HG03196 (cell line): ENCODE measurements around the gene TTC21B.
"Not testable (repeated sequence)": the region's sequence is repeated elsewhere in the genome, so short reads cannot be mapped to it uniquely, and the experiment has no call there.

Experiments
- ATAC-seq: cut with Tn5 transposase; IDR thresholded peaks from one replicate; pipeline ENCODE4 v1.9.1; 2021; ENCODE audit not compliant: unreplicated experiment

TTC21B gene

DNA sequence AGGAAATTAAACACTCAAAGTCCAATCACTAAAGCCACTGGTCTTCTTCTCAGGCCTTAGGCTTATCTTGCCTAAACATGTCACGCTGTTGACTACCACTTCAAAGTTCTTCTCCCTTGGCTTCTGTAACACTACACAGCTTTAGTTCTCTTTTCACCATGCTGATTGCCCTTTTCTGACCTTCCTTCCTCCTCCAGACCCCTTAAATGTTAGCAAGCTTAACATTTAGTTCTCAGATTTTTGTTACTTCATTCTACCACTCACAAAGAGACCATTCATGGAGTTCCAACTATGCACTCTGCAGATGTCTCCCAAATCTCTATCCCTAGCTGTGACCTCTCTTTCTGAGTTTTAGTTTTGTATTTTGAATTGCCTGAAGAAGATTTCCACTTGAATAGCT is 64.4 kb downstream of the TTC21B start:
- ATAC-seq, result no peak

- ATAC-seq, result no peak
Observed at GRCh38 chr2:165888171-165888570, 65.4 kb downstream of the TTC21B start.

DNA sequence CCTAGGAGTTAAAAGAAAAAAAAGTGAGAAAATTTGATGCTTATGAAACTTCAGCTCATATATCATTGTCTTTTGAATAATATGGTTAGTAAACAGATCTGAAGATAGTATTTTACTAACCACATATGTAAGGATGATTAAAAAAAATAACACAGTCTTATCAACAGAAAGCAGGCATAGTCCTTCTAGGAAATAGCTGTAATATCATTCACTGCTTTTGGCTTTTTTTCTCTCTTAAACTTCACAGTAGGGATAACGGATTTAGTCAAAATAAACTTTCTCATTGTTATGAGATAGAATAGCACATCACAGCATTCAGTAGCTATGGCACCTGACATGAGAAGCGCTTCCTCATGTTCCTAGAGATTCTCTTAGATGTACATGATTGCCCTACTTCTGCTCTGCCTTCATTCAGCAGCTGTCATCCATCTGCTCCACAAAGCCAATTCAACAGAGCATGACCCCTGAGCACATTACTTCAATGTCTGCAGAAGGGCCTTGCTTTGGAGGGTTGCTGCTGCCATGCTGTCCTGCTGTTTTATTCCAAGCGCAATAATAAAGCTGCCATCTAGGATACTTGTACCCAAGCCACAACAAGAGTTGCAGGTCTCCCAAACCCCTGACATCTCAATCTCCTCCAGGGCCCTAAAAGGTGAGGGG is 67.0 kb downstream of the TTC21B start:
- ATAC-seq, result no peak

DNA sequence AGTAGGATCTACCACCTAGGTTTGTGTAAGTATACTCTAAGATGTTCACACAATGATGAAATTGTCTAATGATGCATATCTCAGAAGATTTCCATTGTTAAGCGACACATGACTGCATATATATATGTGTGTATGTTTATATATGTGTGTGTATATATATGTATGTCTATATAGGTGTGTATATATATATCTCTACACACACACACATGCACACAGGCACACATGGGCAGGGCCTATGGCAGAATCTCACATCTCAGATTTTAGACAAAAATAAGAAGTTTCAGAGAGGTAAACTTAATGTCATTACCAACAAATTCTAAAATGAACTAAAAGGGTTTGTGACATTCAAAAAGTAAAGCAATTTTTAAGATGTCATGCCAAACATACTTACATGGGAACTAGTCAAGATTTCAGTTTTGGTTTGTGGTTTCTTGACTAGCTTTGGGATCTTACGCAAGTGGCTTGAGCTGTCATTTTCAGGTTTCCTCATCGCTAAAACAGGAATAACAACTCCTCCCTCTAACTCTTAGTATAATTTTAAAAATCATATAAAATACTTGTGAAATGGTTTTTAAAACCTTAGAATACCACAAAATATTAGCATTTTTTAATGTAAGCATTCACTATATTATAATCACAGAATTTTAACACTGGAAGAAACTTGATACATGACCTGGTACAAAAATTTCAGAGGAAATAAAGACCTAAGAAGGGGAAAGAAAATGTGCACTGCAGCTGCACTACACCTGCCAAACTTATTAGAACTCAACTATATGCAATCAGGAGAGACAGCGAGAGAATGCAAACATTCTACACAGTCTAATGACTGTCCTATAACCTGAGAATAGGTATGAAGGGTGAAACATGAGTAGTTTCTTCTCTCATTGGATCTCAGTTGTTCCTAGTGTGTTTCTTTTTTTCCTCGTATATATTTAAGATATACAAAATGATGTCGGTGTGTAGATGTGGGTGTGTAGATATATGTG is 75.7 kb downstream of the TTC21B start:
- peak; percentile 51 for ATAC-seq

GRCh38 chr2:165876712-165877111 is 76.9 kb downstream of the TTC21B start:
- ATAC-seq, result no peak

GRCh38 chr2:165876269-165876668 is 77.3 kb downstream of the TTC21B start:
- no peak for ATAC-seq

DNA sequence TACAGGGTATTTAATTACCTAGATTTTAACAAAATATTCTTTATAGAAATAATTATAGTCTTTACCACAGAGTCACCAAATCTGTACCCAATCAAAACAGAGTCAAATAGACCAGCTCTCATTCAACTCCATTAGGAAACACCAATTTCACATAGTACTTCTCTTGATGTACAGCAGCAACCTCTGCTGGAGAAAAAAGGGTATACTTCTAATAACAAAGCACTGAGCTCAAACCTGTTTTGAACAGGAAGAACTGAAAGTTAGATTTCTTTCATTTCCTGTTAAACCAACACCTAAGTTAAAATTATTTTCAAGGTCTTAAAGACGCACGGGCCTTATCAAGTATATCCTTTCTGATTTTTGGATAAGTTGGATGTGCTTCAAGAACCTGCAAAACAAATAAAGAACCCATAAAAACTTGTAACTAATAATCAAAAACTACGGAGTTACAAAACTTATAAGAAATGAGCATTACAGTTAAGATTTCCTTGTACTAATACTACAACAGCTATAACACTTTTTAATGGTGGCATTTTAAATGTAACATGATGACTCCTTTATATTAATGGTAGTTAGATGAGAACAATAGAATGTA is 79.0 kb downstream of the TTC21B start:
- peak; percentile 86 for ATAC-seq

DNA sequence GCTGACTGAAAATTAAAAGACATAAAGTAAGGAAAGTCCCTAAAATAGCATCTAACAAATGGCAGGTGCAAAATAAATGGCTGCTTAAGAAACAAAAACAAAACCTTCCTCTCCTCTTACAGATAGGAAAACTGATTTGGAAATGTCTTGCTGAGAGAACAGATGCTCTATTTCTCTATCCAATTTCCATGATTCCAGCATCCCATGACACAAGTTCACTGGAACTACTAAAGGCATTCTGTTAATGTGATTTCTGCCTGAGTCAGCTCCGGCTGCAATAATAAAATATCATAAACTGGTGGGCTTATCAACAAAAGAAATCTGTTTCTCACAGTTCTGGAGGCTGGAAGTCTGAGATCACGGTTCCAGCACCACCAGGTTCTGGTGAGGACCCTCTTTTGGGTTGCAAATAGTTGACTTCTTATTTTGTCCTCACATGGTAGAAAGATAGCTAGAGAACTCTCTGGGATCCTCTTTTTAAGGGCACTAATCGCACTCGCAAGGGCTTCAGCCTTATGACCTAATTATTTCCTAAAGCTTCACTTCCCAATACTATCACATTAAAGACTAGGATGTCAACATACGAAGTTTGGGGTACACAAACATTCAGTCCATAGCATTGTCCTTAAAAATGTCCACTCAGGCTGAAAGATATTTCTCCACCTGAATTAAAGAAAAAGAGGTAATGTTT is 81.3 kb downstream of the TTC21B start:
- ATAC-seq, result no peak

DNA sequence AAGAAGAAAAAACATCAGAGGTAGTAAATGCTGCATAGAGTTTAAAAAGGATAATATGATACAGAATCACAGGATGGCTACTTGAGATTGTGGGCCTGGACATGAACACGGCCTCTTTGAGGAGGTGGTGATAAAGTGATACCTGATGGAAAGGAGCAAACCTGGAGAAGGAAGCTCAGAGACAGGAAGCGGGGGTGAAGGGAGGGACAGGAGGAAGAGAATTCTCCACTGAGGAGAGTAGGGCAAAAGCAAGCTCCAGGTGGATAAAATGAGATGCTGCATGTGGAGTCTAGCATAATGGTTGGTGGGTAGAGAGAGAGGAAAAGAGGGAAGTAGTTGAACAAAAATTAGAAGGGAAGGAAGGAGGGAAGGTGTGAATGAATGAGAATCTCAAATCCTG is 82.6 kb downstream of the TTC21B start:
- no peak for ATAC-seq

- ATAC-seq, result no peak
Observed at GRCh38 chr2:165870346-165870745, 83.2 kb downstream of the TTC21B start.

DNA sequence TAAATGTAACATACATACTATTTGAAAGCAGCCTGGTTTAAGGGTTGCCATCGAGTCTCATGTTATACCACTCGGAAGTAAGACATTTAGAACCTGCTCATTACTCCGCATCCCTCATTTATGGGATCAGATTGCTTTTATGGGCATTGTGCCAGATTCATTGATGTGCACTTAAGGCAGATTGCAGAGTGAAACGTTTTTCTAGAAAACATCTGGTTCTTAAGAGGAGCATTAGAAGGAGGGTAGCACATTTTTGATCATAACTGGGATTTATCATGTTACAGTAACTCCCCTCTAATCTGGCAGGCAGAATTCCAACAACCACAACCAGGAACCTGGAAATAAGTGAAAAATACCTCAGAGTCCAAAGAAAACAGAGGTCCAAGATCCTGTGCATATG is 85.4 kb downstream of the TTC21B start:
- no peak for ATAC-seq

DNA sequence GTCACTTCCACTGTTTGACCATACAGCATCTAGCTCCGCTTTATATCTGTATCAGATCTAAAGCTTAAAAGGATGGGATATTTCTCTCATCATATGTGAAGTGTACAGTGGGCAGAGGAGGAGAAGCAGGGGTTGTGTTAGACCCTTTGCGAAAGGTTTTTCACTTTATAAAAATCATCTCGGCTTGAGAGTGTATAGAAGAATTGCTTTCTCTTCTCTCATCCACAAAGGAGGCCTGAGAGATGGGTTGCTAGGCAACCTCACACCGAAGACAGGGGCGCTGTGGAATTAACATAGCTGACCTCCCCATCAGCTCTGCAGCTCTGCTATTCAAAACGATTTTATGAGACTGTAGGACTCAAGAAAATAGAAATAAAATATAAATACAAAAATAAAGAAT is 89.3 kb downstream of the TTC21B start:
- ATAC-seq, result no peak

DNA sequence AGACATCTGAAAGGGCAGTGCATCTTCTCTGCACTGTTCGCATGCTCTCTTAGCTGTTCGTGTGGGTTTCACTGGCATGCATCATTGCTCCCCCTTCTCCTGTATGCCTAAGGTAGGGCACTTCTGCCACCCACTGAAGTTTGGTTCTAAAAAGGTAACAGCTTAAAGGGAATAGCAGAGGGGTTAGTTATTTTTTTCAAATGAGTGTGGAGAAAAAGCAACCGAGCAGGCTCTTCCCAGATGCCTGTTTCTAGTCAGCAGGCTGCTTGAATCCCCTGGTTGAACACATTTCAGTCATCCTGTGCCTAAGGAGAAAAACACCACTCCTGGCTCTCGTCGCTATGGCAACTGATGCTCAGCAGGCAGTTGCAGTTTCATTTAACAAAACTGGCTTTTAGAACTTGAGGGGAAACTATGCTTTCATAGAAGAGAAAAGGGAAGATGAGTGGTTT is 89.7 kb downstream of the TTC21B start:
- no peak for ATAC-seq

DNA sequence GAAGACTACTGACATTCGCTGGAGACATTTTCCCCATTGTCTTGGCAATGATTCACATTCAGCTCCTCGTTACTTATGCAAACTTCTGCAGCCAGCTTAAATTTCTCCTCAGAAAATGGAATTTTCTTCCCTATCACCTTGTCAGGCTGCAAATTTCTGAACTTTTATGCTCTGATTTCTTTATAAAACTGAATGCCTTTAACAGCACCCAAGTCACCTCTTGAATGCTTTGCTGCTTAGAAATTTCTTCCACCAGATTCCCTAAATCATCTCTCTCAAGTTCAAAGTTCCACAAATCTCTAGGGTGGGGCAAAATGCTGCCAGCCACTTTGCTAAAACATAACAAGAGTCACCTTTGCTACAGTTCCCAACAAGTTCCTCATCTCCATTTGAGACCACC is 92.5 kb downstream of the TTC21B start:
- not testable (repeated sequence) for ATAC-seq

DNA sequence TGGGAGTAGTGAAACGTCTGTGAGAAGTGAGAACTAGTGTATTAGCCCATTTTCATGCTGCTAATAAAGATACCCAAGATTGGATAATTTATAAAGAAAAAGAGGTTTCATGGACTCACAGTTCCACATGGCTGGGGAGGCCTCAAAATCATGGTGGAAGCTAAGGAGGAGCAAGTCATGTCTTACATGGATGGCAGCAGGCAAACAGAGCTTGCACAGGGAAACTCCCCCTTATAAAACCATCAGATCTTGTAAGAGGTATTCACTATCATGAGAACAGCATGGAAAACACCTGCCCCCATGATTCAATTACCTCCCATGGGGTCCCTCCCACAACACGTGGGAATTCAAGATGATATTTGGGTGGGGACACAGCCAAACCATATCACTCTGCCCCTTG is 93.9 kb downstream of the TTC21B start:
- ATAC-seq, result not testable (repeated sequence)

DNA sequence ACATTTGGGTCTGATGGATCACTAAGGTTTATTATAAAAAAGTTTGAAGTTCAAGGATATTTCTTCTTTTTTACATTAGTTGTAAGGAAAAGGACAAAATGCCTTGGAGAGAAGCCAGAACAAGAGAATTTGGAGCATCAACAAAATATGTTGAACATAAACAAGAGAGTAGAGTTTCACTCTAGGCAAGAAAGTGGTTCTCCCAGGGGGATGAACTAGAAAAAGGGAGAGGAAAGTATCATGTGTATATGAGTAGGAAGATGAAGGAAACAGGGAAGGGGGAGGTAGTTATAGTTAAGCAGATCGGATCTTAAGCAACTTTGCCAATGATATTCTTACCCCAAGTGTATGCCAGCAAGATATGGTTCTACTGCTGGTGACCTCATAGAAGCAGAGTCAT is 95.7 kb downstream of the TTC21B start:
- no peak for ATAC-seq

- no peak for ATAC-seq
Observed at GRCh38 chr2:165852394-165852793, 101.2 kb downstream of the TTC21B start.

DNA sequence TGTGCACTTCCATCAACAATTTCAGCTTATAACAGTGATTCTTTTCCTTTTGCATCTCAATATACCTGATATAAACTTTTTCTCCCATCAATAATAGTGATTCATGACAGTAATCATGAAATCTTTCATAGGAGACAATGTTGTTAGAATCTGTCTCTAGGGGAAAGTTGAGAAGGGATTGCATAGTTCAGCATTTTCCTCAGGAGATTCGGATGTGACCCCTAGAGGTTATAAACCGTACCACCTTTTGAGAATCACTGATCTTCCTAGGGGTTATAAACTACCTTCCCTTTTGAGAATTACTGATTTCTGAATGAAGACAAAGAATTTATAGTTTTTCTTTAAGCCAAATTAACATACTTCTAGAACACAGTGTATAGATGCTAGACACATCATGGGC is 106.6 kb downstream of the TTC21B start:
- ATAC-seq, result no peak

DNA sequence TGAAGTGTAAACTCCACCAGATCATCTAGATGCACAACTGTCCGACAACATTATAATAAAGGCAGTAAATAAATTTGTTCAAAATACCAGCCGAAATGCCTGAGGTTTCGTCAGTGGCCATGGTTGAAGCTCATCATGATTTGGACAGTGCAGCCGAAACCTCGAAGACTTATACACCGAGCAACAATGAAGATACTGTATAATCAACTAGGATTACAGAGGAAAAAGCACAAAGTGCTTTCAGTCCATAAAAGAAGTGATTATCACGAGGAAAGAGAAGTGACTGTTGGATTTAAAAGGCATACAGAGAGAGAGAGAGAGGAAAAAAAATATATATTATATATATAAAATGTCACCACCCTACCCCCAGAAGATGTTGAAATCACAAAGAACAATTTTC is 107.5 kb downstream of the TTC21B start:
- no peak for ATAC-seq

DNA sequence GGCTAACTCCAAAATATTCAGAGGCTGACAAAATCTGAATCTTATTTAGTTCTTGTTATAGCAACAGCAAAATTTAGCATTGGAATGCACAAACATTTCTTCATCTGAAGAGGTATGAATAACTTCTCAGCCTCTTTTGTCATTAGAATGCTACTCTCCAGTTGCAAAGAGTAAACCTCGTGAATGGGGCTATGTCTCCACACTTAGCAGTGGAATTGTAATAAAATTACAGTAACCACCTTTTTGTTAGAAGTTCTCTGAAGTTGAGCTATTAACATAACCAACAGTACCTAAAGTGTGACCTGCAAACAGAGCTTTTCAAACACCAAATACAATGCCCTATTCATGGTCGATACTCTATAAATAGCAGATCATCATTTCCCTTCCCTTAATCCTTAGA is 109.4 kb downstream of the TTC21B start:
- ATAC-seq, result no peak

DNA sequence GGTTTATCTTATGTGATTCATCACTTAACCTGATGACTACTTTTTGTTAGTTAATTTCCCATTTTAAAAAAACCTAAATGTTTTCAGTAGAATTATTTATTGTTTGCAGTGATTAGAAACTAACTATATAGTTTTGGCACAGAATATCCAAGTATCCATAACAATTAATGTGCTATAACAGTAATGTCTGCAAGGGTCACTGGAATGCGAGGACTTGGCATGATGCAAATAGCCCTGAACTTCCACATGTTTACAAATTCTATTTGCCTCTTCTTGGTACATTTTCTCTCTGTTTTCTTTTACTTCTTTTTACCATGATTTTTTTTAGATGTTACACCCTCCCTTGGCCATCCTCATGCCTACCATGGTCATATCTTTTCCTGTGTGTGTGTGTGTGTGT is 110.2 kb downstream of the TTC21B start:
- ATAC-seq, result no peak
